NK-92 (cell line): ENCODE measurements around the gene TECPR2.

Source experiments
- DNase-seq: peaks from one replicate; lab custom pipeline; 2025; ENCODE audit not compliant: unreplicated experiment; lab: John Stamatoyannopoulos, UW

The TECPR2 gene

GRCh38 chr14:102495491-102496330, 133.0 kb downstream of the TECPR2 start:
- no peak for DNase-seq

DNA sequence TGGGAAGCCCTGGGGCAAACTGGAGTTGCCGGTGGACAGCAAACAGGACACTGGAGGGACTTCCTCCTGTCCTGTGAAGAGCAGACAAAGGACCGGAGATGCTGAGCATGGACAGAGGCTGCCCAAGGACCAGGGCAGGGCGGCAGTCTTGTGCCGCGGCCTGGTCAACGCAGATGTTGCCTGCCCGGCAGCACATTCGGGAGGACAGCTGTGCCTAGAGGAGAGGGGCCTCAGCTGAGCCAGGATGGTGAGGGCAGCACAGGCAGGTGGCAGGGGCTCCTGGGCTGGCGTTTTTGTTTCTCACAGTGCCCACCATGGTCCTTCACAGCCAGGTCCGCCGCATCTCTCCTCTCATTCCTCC, 133.6 kb downstream of the TECPR2 start:
- no peak for DNase-seq

- no peak for DNase-seq
Measured at GRCh38 chr14:102496958-102497744, 134.4 kb downstream of the TECPR2 start.

DNA sequence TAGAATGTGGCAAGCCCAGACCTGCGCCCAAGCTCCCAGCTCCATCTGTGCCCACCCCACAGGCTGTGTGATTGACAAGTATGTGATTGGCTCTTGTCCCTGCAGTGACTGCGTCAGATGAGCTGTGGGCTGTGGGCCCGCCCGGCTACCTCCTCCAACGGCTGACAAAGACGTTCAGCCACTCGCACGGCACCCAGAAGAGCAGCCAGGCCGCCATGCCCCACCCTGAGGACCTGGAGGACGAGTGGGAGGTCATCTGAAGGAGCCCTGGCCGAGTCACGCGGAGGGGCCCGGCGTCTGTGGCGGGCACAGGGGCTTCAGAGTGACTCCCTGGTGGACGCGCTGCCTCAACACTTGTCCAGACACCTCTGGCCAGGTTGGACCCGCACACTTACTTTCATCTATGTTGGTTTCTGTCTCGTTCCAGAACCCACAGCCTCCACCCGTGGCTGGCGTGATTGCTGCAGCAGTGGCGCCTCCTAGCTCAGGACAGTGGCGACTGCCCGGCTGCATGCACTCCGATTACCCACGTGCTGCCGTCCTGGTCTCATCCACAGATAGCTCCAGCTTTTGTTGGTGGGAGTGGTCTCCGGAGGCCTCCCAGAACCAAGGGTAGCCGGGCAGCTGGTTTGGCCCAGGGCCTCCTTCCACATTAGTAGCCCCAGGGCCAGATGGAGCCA, 135.4 kb downstream of the TECPR2 start:
- no peak for DNase-seq

- no peak for DNase-seq
Measured at GRCh38 chr14:102498678-102499265, 136.0 kb downstream of the TECPR2 start.

- DNase-seq = no peak
Measured at GRCh38 chr14:102499401-102500157, 136.8 kb downstream of the TECPR2 start.

DNA sequence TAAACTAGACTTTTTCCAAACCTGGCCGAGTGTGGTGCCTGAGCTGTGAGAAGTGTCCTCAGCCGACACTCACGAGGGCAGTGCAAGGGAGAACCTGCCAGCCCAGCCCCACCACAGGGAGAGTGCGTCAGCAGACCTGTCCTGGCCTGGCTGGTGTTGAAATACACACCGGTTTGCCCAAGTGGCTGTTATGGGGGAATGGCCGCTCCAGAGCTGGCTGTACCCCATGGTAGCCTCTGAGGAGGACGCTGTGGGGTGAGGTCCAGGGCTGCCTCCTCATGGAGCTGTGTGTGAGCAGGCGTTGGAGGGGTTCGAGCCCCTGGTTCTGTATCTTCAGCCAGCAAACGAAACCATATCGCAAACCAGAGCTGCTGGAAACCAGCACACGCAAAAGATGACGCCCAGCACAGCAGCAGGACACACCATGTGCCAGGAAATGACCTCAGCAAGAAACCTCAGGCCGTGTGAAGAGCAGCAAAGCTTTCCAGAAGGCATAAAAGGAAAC, 137.5 kb downstream of the TECPR2 start:
- DNase-seq = no peak

DNA sequence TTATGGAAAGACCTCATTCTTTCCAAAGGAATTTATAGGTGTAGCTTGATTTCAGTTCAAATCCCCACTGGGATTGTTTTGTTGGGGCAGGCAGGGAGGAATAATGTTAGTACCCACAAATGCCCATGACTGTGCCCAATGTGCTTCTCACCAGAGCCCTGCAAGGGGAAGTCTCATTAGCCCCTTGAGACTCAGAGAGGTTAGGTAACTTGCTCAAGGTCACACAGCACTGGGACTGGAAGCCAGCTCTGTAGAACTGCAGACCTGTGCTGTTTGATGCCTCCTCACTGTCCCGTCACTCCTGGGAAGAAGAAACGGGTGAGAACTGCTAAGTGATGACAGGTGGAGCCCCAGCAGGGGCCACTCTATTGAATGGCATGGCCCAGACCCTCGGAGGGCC, 138.0 kb downstream of the TECPR2 start:
- no peak for DNase-seq

DNA sequence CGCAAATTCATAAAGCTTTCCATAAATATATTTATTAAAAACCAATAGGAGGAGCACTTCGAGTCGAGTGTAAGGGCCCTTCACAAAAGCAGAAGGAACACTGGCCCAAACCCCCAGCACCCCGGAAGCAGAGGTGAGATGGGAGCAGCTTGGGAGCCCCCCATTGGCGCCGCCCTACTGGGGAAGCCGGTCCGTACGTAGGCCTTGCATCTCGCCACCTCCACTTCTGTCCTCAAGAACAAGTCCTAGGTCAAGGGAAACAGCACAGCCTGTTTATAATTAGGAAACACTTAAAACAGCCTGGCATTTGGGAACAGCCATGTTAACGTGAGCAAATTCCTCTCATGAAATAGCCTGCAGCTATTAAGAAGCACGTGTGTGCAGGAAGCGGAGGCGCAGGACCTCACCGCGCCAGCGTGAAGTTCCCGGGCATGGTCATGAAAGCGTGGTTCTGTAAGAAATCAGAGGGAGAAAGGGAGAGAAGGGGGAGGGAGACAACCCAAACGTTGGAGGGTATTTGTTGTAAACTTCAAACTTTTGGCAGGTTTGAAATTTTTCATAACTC, 139.1 kb downstream of the TECPR2 start:
- DNase-seq = no peak

- DNase-seq = no peak
Measured at GRCh38 chr14:102502571-102502970, 139.8 kb downstream of the TECPR2 start.

- no peak for DNase-seq
Measured at GRCh38 chr14:102503641-102504327, 141.0 kb downstream of the TECPR2 start.

GRCh38 chr14:102504328-102504999, 141.7 kb downstream of the TECPR2 start:
- DNase-seq = no peak

- no peak for DNase-seq
Measured at GRCh38 chr14:102505000-102505619, 142.4 kb downstream of the TECPR2 start.

DNA sequence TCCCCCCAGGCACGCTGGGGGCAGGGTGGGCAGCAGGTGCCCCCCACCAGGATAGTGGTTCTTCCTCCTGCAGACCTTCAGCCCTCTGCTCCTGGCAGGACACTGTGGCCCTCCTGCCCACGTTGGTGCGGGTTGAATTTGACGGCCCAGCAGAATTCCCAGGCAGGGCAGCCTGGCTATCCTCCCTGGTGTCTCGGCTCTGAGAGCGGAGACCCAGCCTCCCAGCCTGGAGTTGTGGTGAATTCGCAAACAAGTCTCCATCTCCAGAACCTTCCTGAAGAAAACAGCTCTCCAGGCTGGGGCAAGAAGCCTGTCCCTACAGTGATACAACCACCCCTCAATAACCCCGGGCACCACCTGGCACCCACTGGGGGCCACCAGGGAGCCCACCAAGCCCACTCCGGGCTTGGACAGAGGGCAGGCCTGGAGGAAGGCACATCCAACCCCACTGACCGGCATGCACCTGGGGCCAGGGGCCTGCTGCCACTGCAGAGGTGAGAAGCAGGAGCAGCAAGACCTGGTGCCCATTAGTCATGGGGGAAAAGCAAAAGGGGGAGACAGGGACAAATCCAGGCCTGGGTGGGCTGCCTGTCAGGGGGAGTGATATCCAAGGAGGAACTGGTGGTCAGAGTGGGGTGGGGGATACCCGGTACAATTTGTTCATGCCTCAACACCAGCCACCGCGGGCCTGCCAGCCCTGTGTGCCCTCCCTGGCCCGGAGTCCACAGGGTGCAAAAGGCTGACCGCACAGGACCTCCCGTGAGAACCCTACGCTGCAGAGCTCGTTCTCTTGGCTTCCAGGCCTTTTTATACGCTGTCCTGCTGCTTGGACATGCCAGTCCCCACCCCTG, 143.3 kb downstream of the TECPR2 start:
- no peak for DNase-seq

DNA sequence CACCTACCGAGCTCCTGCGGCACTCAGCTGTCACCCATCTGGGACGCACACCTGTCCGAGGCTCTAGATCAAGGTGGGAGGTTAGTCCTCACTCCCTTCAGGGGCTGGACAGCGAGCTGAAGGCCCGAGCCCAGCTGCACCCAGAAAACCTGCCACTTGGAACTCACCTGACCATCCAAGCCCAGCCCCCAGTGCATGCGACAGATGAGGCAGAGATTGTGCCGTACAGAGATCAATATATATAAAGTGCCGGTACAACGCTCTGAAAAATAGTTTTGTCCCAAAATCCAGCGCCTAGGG, 143.8 kb downstream of the TECPR2 start:
- no peak for DNase-seq

GRCh38 chr14:102507081-102507856, 144.5 kb downstream of the TECPR2 start:
- DNase-seq = no peak

DNA sequence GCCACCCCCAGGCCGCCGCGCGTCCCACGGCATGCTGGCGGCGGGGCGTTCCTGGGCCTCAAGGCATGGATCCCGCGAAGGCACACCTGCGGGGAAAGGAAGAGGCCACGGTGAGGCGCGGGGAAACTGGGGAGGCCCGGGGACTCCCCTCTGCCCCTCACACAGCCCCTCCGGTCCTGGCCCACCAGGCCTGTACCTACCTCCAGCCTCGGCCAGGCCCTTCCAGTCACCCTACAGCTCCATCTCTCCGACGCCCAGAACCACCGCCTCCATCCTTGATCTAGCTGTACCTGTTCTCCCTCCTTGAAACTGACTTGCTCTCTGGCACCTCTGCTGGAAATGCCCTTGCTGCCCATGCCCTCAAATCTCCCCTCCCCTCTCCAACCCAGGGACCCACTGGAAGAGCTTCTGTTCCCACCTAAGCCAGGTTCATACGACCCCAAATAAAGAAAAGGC, 145.1 kb downstream of the TECPR2 start:
- no peak for DNase-seq
